Measurements from ENCODE around the gene THAP4.

DNA sequence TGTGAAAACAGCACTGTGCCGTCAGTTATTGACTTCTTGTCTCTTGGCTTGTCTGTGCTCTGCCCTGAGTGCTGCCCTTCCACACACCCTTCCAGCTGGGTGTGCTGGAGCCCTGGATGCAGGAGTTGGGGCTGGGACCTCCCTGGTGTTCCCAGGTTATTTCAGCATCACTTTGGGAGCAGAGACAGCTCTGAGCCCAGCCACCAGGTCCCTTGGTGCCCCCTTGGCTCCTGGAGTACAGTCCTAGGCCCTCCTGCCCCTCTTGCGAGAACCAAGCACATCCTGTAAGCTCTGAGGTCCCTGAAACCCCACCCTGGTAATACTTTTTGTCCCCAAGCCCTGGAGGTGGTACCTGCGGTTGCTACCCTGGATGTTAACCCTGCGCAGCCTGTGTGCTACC lies 54.2 kb downstream of the THAP4 start:
- no peak for TF ChIP-seq GATA4 (IDR thresholded peaks at IDR 0.05; ENCODE audit: borderline replicate concordance, low read depth)
- TF ChIP-seq, protein P1, sequence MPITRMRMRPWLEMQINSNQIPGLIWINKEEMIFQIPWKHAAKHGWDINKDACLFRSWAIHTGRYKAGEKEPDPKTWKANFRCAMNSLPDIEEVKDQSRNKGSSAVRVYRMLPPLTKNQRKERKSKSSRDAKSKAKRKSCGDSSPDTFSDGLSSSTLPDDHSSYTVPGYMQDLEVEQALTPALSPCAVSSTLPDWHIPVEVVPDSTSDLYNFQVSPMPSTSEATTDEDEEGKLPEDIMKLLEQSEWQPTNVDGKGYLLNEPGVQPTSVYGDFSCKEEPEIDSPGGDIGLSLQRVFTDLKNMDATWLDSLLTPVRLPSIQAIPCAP (CRISPR knock-in tag; IDR thresholded peaks at IDR 0.05; ENCODE audit: low read depth), result no peak
- no peak for TF ChIP-seq TCF7L2 (IDR thresholded peaks at IDR 0.05; ENCODE audit: low read depth, low read length)
- no peak for TF ChIP-seq CBFB (CRISPR knock-in tag; IDR thresholded peaks at IDR 0.05)
- TF ChIP-seq RAD51 (IDR thresholded peaks at IDR 0.05; ENCODE audit: borderline replicate concordance), result no peak
- TF ChIP-seq, protein P2, sequence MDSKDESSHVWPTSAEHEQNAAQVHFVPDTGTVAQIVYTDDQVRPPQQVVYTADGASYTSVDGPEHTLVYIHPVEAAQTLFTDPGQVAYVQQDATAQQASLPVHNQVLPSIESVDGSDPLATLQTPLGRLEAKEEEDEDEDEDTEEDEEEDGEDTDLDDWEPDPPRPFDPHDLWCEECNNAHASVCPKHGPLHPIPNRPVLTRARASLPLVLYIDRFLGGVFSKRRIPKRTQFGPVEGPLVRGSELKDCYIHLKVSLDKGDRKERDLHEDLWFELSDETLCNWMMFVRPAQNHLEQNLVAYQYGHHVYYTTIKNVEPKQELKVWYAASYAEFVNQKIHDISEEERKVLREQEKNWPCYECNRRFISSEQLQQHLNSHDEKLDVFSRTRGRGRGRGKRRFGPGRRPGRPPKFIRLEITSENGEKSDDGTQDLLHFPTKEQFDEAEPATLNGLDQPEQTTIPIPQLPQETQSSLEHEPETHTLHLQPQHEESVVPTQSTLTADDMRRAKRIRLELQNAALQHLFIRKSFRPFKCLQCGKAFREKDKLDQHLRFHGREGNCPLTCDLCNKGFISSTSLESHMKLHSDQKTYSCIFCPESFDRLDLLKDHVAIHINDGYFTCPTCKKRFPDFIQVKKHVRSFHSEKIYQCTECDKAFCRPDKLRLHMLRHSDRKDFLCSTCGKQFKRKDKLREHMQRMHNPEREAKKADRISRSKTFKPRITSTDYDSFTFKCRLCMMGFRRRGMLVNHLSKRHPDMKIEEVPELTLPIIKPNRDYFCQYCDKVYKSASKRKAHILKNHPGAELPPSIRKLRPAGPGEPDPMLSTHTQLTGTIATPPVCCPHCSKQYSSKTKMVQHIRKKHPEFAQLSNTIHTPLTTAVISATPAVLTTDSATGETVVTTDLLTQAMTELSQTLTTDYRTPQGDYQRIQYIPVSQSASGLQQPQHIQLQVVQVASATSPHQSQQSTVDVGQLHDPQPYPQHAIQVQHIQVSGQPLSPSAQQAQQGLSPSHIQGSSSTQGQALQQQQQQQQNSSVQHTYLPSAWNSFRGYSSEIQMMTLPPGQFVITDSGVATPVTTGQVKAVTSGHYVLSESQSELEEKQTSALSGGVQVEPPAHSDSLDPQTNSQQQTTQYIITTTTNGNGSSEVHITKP (CRISPR knock-in tag; IDR thresholded peaks at IDR 0.05; ENCODE audit: low read depth), result no peak
- no peak for TF ChIP-seq IKZF1 (IDR thresholded peaks at IDR 0.05)
- no peak for TF ChIP-seq ZKSCAN5 (CRISPR knock-in tag; IDR thresholded peaks at IDR 0.05)
- TF ChIP-seq CBX2 (IDR thresholded peaks at IDR 0.05; ENCODE audit: low read depth, low read length), result no peak
- TF ChIP-seq CBX2 (CRISPR knock-in tag; IDR thresholded peaks at IDR 0.05; ENCODE audit: low read depth), result no peak
- TF ChIP-seq ZNF572 (CRISPR knock-in tag; IDR thresholded peaks at IDR 0.05), result no peak
- no peak for TF ChIP-seq NFYC (CRISPR knock-in tag; IDR thresholded peaks at IDR 0.05)
- TF ChIP-seq, protein P3, sequence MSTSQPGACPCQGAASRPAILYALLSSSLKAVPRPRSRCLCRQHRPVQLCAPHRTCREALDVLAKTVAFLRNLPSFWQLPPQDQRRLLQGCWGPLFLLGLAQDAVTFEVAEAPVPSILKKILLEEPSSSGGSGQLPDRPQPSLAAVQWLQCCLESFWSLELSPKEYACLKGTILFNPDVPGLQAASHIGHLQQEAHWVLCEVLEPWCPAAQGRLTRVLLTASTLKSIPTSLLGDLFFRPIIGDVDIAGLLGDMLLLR (CRISPR knock-in tag; IDR thresholded peaks at IDR 0.05), result no peak
- TF ChIP-seq, protein P4, sequence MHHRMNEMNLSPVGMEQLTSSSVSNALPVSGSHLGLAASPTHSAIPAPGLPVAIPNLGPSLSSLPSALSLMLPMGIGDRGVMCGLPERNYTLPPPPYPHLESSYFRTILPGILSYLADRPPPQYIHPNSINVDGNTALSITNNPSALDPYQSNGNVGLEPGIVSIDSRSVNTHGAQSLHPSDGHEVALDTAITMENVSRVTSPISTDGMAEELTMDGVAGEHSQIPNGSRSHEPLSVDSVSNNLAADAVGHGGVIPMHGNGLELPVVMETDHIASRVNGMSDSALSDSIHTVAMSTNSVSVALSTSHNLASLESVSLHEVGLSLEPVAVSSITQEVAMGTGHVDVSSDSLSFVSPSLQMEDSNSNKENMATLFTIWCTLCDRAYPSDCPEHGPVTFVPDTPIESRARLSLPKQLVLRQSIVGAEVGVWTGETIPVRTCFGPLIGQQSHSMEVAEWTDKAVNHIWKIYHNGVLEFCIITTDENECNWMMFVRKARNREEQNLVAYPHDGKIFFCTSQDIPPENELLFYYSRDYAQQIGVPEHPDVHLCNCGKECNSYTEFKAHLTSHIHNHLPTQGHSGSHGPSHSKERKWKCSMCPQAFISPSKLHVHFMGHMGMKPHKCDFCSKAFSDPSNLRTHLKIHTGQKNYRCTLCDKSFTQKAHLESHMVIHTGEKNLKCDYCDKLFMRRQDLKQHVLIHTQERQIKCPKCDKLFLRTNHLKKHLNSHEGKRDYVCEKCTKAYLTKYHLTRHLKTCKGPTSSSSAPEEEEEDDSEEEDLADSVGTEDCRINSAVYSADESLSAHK (CRISPR knock-in tag; IDR thresholded peaks at IDR 0.05; ENCODE audit: borderline replicate concordance), result no peak
- TF ChIP-seq, protein P5, sequence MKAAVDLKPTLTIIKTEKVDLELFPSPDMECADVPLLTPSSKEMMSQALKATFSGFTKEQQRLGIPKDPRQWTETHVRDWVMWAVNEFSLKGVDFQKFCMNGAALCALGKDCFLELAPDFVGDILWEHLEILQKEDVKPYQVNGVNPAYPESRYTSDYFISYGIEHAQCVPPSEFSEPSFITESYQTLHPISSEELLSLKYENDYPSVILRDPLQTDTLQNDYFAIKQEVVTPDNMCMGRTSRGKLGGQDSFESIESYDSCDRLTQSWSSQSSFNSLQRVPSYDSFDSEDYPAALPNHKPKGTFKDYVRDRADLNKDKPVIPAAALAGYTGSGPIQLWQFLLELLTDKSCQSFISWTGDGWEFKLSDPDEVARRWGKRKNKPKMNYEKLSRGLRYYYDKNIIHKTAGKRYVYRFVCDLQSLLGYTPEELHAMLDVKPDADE (CRISPR knock-in tag; IDR thresholded peaks at IDR 0.05), result no peak
